ENCODE measurements around the gene MBD3L5.
"Not testable (repeated sequence)": the region's sequence is repeated elsewhere in the genome, so short reads cannot be mapped to it uniquely, and the experiment has no call there.

The MBD3L5 gene

GRCh38 chr19:7030278-7030677 is at the start of gene MBD3L5:
TSS of gene MBD3L5 (plus strand) at chr19:7030578. CDS start at chr19:7030612, 34 bp downstream.
- not testable (repeated sequence) for DNase-seq (ENCODE audit: low read depth in 1 of 2, low spot score in 1 of 2)

GRCh38 chr19:6983448-6983847 is 46.9 kb upstream of the MBD3L5 start:
- DNase-seq (ENCODE audit: low read depth in 1 of 2, low spot score in 1 of 2): no peak

GRCh38 chr19:6987850-6988249 is 42.5 kb upstream of the MBD3L5 start:
- DNase-seq (ENCODE audit: low read depth in 1 of 2, low spot score in 1 of 2): no peak

GRCh38 chr19:6988257-6988656 is 42.1 kb upstream of the MBD3L5 start:
- no peak for DNase-seq (ENCODE audit: low read depth in 1 of 2, low spot score in 1 of 2)

- DNase-seq (ENCODE audit: low read depth in 1 of 2, low spot score in 1 of 2): no peak
Observed at GRCh38 chr19:6995054-6995453, 35.3 kb upstream of the MBD3L5 start.

GRCh38 chr19:6996810-6997209 is 33.6 kb upstream of the MBD3L5 start:
- no peak for DNase-seq (ENCODE audit: low read depth in 1 of 2, low spot score in 1 of 2)

GRCh38 chr19:6997679-6998445 is 32.5 kb upstream of the MBD3L5 start:
- no peak for DNase-seq (ENCODE audit: low read depth in 1 of 2, low spot score in 1 of 2)

- DNase-seq (ENCODE audit: low read depth in 1 of 2, low spot score in 1 of 2): no peak
Observed at GRCh38 chr19:6999933-7000332, 30.4 kb upstream of the MBD3L5 start.

- DNase-seq (ENCODE audit: low read depth in 1 of 2, low spot score in 1 of 2): no peak
Observed at GRCh38 chr19:7000333-7000732, 30.0 kb upstream of the MBD3L5 start.

GRCh38 chr19:7000816-7001215 is 29.6 kb upstream of the MBD3L5 start:
- DNase-seq (ENCODE audit: low read depth in 1 of 2, low spot score in 1 of 2): no peak

- no peak for DNase-seq (ENCODE audit: low read depth in 1 of 2, low spot score in 1 of 2)
Observed at GRCh38 chr19:7004313-7004931, 26.0 kb upstream of the MBD3L5 start.

GRCh38 chr19:7006135-7006704 is 24.2 kb upstream of the MBD3L5 start:
- DNase-seq (ENCODE audit: low read depth in 1 of 2, low spot score in 1 of 2): no peak

- no peak for DNase-seq (ENCODE audit: low read depth in 1 of 2, low spot score in 1 of 2)
Observed at GRCh38 chr19:7007859-7008258, 22.5 kb upstream of the MBD3L5 start.

GRCh38 chr19:7010722-7011593 is 19.4 kb upstream of the MBD3L5 start:
- no peak for DNase-seq (ENCODE audit: low read depth in 1 of 2, low spot score in 1 of 2)

GRCh38 chr19:7013678-7014077 is 16.7 kb upstream of the MBD3L5 start:
- DNase-seq (ENCODE audit: low read depth in 1 of 2, low spot score in 1 of 2): no peak

GRCh38 chr19:7018828-7019227 is 11.6 kb upstream of the MBD3L5 start:
- DNase-seq (ENCODE audit: low read depth in 1 of 2, low spot score in 1 of 2): no peak

- DNase-seq (ENCODE audit: low read depth in 1 of 2, low spot score in 1 of 2): not testable (repeated sequence)
Observed at GRCh38 chr19:7021331-7021730, 9.0 kb upstream of the MBD3L5 start, which contains the start of gene MBD3L2B. TSS of gene MBD3L2B (minus strand) at chr19:7021431. CDS start at chr19:7021397, 34 bp downstream.

- not testable (repeated sequence) for DNase-seq (ENCODE audit: low read depth in 1 of 2, low spot score in 1 of 2)
Observed at GRCh38 chr19:7028790-7029189, 1.6 kb upstream of the MBD3L5 start.

- not testable (repeated sequence) for DNase-seq (ENCODE audit: low read depth in 1 of 2, low spot score in 1 of 2)
Observed at GRCh38 chr19:7040079-7040478, 9.7 kb downstream of the MBD3L5 start, which contains the start of gene MBD3L4. TSS of gene MBD3L4 (minus strand) at chr19:7040179. CDS start at chr19:7040144, 35 bp downstream.

GRCh38 chr19:7041563-7041962 is 11.2 kb downstream of the MBD3L5 start:
- not testable (repeated sequence) for DNase-seq (ENCODE audit: low read depth in 1 of 2, low spot score in 1 of 2)

- DNase-seq (ENCODE audit: low read depth in 1 of 2, low spot score in 1 of 2): not testable (repeated sequence)
Observed at GRCh38 chr19:7049021-7049420, 18.6 kb downstream of the MBD3L5 start, which contains the start of gene MBD3L2. TSS of gene MBD3L2 (plus strand) at chr19:7049321. CDS start at chr19:7049374, 53 bp downstream.

Measured in activated T-helper 1 cell treated with anti-CD3 and anti-CD28 coated beads, Interleukin-2, amount 50 U/mL, for 16 hours (primary cell).